H9 (cell line): ENCODE measurements around the gene GALR2. TPM values are rescaled to one million over a fixed set of nuclear protein-coding genes. Genes with fewer than 3 reads are reported as not detected.

Experiments used
- DNase-seq: peaks from one replicate; pipeline ENCODE4 v3.0.0-alpha.2; 2017
- H2AFZ ChIP-seq: one replicate; pipeline ENCODE4 v1.6.1; 2013; ENCODE audit warnings: mild to moderate bottlenecking, low read length, control low read depth, moderate library complexity
- H2AK5ac ChIP-seq: 2 replicates; pipeline ENCODE4 v1.6.1; 2013; ENCODE audit warnings: low read length, control low read depth, mixed read lengths; ENCODE audit not compliant: insufficient read length
- H2BK120ac ChIP-seq: one replicate; pipeline ENCODE4 v1.6.1; 2013; ENCODE audit warnings: low read depth, mild to moderate bottlenecking, low read length, control low read depth, inconsistent platforms; ENCODE audit not compliant: poor library complexity, severe bottlenecking
- H2BK12ac ChIP-seq: 2 replicates; pipeline ENCODE4 v1.6.1; 2013; ENCODE audit warnings: low read length, control low read depth, mixed read lengths, low read depth; ENCODE audit not compliant: insufficient read length
- H2BK15ac ChIP-seq: 2 replicates; pipeline ENCODE4 v1.6.1; 2013; ENCODE audit warnings: low read depth, low read length, control low read depth
- H2BK20ac ChIP-seq: one replicate; pipeline ENCODE4 v1.6.1; 2013; ENCODE audit warnings: low read depth, mild to moderate bottlenecking, low read length, control low read depth, inconsistent platforms; ENCODE audit not compliant: poor library complexity, severe bottlenecking
- H2BK5ac ChIP-seq: 2 replicates; pipeline ENCODE4 v1.6.1; 2013; ENCODE audit warnings: low read length, control low read depth, mixed read lengths; ENCODE audit not compliant: insufficient read length
- H3K14ac ChIP-seq: 2 replicates; pipeline ENCODE4 v1.6.1; 2013; ENCODE audit warnings: low read length, control low read depth; ENCODE audit not compliant: insufficient read depth
- H3K18ac ChIP-seq: 2 replicates; pipeline ENCODE4 v1.6.1; 2013; ENCODE audit warnings: low read depth, mild to moderate bottlenecking, mixed read lengths, low read length, control low read depth; ENCODE audit not compliant: insufficient read length
- H3K23ac ChIP-seq: 2 replicates; pipeline ENCODE4 v1.6.1; 2013; ENCODE audit warnings: low read length, control low read depth, mixed read lengths, low read depth; ENCODE audit not compliant: insufficient read length
- H3K23me2 ChIP-seq: 2 replicates; pipeline ENCODE4 v1.6.1; 2013; ENCODE audit warnings: low read depth, mild to moderate bottlenecking, mixed read lengths, low read length, control low read depth; ENCODE audit not compliant: insufficient read length, poor library complexity, severe bottlenecking
- H3K27ac ChIP-seq: 2 replicates; pipeline ENCODE4 v1.5.1; 2013; ENCODE audit warnings: low read length, control low read depth, mixed read lengths, low read depth; ENCODE audit not compliant: insufficient read length
- H3K27me3 ChIP-seq: 2 replicates; pipeline ENCODE4 v1.6.1; 2013; ENCODE audit warnings: low read length, control low read depth, inconsistent platforms; ENCODE audit not compliant: insufficient read depth
- H3K4ac ChIP-seq: 2 replicates; pipeline ENCODE4 v1.6.1; 2013; ENCODE audit warnings: low read depth, mild to moderate bottlenecking, control low read depth, inconsistent platforms, low read length, moderate library complexity
- H3K4me1 ChIP-seq: 2 replicates; pipeline ENCODE4 v1.6.1; 2013; ENCODE audit warnings: low read length, control low read depth, inconsistent platforms; ENCODE audit not compliant: insufficient read depth
- H3K4me2 ChIP-seq: 2 replicates; pipeline ENCODE4 v1.6.1; 2013; ENCODE audit warnings: low read length, control low read depth, mixed read lengths; ENCODE audit not compliant: insufficient read length, insufficient read depth
- H3K56ac ChIP-seq: 2 replicates; pipeline ENCODE4 v1.6.1; 2013; ENCODE audit warnings: low read depth, mild to moderate bottlenecking, mixed read lengths, low read length, control low read depth; ENCODE audit not compliant: insufficient read length
- H3K79me1 ChIP-seq: 2 replicates; pipeline ENCODE4 v1.6.1; 2013; ENCODE audit warnings: low read depth, mild to moderate bottlenecking, moderate library complexity, low read length, control low read depth, inconsistent platforms; ENCODE audit not compliant: insufficient read depth, poor library complexity, severe bottlenecking
- H3K79me2 ChIP-seq: 2 replicates; pipeline ENCODE4 v1.6.1; 2013; ENCODE audit warnings: low read length, control low read depth, inconsistent platforms; ENCODE audit not compliant: insufficient read depth
- H3K9ac ChIP-seq: 2 replicates; pipeline ENCODE4 v1.6.1; 2013; ENCODE audit warnings: low read length, control low read depth, mixed read lengths; ENCODE audit not compliant: insufficient read length; ENCODE audit errors: extremely low read depth
- H3K9me3 ChIP-seq: one replicate; pipeline ENCODE4 v1.6.1; 2013; ENCODE audit warnings: low read depth, low read length, inconsistent platforms; ENCODE audit not compliant: control insufficient read depth
- H3T11ph ChIP-seq: one replicate; pipeline ENCODE4 v1.6.1; 2013; ENCODE audit warnings: mild to moderate bottlenecking, low read length, control low read depth, inconsistent platforms
- H4K20me1 ChIP-seq: one replicate; pipeline ENCODE4 v1.6.1; 2013; ENCODE audit not compliant: control insufficient read depth, insufficient read length, insufficient read depth
- H4K5ac ChIP-seq: 2 replicates; pipeline ENCODE4 v1.6.1; 2013; ENCODE audit warnings: low read depth, mild to moderate bottlenecking, mixed read lengths, low read length, control low read depth; ENCODE audit not compliant: insufficient read length
- H4K8ac ChIP-seq: replicated peaks from 2 replicates; pipeline ENCODE4 v1.6.1; 2013; ENCODE audit warnings: low read length, control low read depth, mixed read lengths, low read depth; ENCODE audit not compliant: insufficient read length
- H4K91ac ChIP-seq: 2 replicates; pipeline ENCODE4 v1.6.1; 2013; ENCODE audit warnings: low read depth, mild to moderate bottlenecking, moderate library complexity, mixed read lengths, low read length, control low read depth; ENCODE audit not compliant: insufficient read length
- H3K27ac Mint-ChIP-seq, 3 experiments: 2 replicates in 2 of 3; 3 replicates in 1 of 3; pipeline ENCODE4 v1.8.0; 2020 to 2021; ENCODE audit warnings: mixed read lengths in 3 of 3, mild to moderate bottlenecking in 1 of 3, moderate library complexity in 1 of 3
- H3K27me3 Mint-ChIP-seq: 2 replicates; pipeline ENCODE4 v1.8.0; 2021; ENCODE audit warnings: low read depth, mild to moderate bottlenecking, moderate library complexity, mixed read lengths
- H3K36me3 Mint-ChIP-seq, 3 experiments: 2 replicates in 2 of 3; 3 replicates in 1 of 3; pipeline ENCODE4 v1.8.0; 2020 to 2021; ENCODE audit warnings: low read depth in 3 of 3, mixed read lengths in 3 of 3; ENCODE audit not compliant: insufficient read depth in 1 of 3
- H3K4me1 Mint-ChIP-seq, 2 experiments: 2 replicates each; pipeline ENCODE4 v1.8.0; 2020; ENCODE audit warnings: mixed read lengths in 2 of 2
- H3K4me3 Mint-ChIP-seq, 2 experiments: 2 replicates in 1 of 2; 3 replicates in 1 of 2; pipeline ENCODE4 v1.8.0; 2020 to 2021; ENCODE audit warnings: mild to moderate bottlenecking in 2 of 2, mixed read lengths in 2 of 2, moderate library complexity in 1 of 2
- H3K9me3 Mint-ChIP-seq, 2 experiments: 2 replicates in 1 of 2; 3 replicates in 1 of 2; pipeline ENCODE4 v1.8.0; 2020; ENCODE audit warnings: mild to moderate bottlenecking in 2 of 2, mixed read lengths in 2 of 2, moderate library complexity in 1 of 2
- WGBS: extraction: QIAGEN DNeasy Blood & Tissue Kit; methylation state at CpG from one replicate; pipeline ENCODE4 v1.1.7; 2013; ENCODE audit warnings: missing lambda C conversion rate, low lambda C conversion rate, mixed read lengths; ENCODE audit not compliant: insufficient read length; ENCODE audit errors: extremely low coverage; 5-methylcytosine and 5-hydroxymethylcytosine counted together
- total RNA-seq: library from RNA; stranded (reverse); gene quantifications from 2 replicates; pipeline ENCODE4 v1.2.1, GENCODE V29; 2021
- TF ChIP-seq, protein P1 (sequence below): fragments of 200-600 bp; sonication (generic); conservative IDR thresholded peaks from 3 replicates; pipeline ENCODE4 v1.8.0; 2021; ENCODE audit warnings: antibody characterized with exemption, mild to moderate bottlenecking

GALR2 gene
- total RNA-seq, 1 experiment from 2014 or later, result 0.81 TPM

DNA sequence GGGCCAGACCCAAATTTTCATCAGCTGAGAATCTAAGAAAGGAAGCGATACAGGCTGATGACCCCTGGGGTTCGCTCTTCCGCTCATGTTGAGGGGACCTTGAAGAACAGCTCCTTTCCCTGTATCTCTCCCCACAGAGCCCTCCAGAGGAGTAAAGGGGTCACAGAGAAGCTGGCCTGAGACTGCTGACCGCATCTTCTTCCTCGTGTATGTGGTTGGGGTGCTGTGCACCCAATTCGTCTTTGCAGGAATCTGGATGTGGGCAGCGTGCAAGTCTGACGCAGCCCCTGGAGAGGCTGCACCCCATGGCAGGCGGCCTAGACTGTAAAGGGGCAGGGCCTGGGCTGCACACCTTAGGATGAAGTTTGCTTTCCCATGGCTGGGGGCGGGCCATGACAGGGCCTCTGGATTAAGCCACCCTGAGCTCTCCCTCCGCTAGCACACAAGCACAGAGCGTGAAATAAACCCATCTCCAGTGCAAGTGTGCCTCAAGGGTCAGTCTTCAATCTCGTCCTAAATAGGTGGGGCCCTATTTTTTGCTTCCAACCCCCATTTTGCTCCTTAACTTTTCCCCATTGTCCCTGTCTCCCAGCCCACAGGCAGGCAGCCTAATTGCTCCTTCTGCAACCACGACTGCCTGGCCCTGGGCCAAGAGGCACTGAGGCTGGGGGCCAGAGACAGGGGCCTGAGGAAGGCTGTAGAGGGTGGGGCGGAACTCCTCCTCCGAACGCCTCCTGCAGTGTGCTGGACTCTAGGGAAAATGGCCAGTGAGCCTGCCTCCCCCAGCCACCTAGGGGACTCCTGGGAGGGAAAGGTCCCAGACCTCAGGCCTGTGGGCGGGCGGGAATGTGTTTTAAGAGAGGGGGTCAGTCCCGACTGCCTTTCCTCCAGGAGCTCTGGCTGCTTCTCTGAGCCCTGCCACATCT, 8.0 kb downstream of the GALR2 start:
- Histone ChIP-seq H4K5ac (no peak overlapping the region), H3T11ph (no peak overlapping the region), H4K8ac (no peak overlapping the region), H3K23me2 (peaks cover 6% of the 10 kb centered on the region), H3K4me2 (no peak overlapping the region), H2BK12ac (no peak overlapping the region), H3K9me3 (no peaks in the 10 kb centered on the region), H3K23ac (no peak overlapping the region), H3K79me2 (no peaks in the 10 kb centered on the region), H3K79me1 (no peaks in the 10 kb centered on the region), H2BK120ac (no peak overlapping the region), H2AFZ (no peak overlapping the region), H3K56ac (no peak overlapping the region), H2BK15ac (no peak overlapping the region), H4K91ac (no peak overlapping the region), H4K20me1 (no peaks in the 10 kb centered on the region), H2BK20ac (no peak overlapping the region), H3K9ac (no peak overlapping the region), H3K27me3 (peaks cover 18% of the 10 kb centered on the region), H3K14ac (no peak overlapping the region; the same call in 1 of the 2 replicates), H2AK5ac (no peak overlapping the region), H3K18ac (no peak overlapping the region), H3K27ac (no peak overlapping the region), H3K4ac (no peak overlapping the region), H3K4me1 (peaks cover 8% of the 10 kb centered on the region; the same call in 1 of the 2 replicates), H2BK5ac (no peak overlapping the region)
- Mint-ChIP-seq H3K9me3 (no peaks in the 10 kb centered on the region), H3K27me3 (peaks cover 28% of the 10 kb centered on the region), H3K27ac (peak overlapping the region in 1 of 3 experiments; percentile 54; a peak in 1 of 7 replicates), H3K36me3 (peaks cover 8 to 52% (median 39%) of the 10 kb centered on the region in 3 experiments; a peak in 6 of 7 replicates), H3K4me1 (peaks cover 24 to 32% of the 10 kb centered on the region in 2 experiments), H3K4me3 (no peak overlapping the region)
- DNase-seq, result peak; percentile 31
- TF ChIP-seq, protein P1, sequence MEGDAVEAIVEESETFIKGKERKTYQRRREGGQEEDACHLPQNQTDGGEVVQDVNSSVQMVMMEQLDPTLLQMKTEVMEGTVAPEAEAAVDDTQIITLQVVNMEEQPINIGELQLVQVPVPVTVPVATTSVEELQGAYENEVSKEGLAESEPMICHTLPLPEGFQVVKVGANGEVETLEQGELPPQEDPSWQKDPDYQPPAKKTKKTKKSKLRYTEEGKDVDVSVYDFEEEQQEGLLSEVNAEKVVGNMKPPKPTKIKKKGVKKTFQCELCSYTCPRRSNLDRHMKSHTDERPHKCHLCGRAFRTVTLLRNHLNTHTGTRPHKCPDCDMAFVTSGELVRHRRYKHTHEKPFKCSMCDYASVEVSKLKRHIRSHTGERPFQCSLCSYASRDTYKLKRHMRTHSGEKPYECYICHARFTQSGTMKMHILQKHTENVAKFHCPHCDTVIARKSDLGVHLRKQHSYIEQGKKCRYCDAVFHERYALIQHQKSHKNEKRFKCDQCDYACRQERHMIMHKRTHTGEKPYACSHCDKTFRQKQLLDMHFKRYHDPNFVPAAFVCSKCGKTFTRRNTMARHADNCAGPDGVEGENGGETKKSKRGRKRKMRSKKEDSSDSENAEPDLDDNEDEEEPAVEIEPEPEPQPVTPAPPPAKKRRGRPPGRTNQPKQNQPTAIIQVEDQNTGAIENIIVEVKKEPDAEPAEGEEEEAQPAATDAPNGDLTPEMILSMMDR, result no peak
- no CpG with 5 or more reads among the region's 20 CpGs for WGBS
